Activated gamma-delta T cell treated with Interleukin-2 at 50 U/mL for 16 hours (primary cell): ENCODE results near the gene VDR.

ENCODE experiments used
- DNase-seq: peaks from one replicate; pipeline ENCODE4 v3.0.0-alpha.2; 2020

The VDR gene

GRCh38 chr12:47904713-47905709 lies at the start of gene VDR:
Gene VDR, minus strand, starts transcription at chr12:47904994. Its CDS starts 25,881 bp downstream, at chr12:47879113.
- peak; percentile 52 for DNase-seq

GRCh38 chr12:47954058-47954457 lies 49.3 kb upstream of the VDR start:
- no peak for DNase-seq

DNA sequence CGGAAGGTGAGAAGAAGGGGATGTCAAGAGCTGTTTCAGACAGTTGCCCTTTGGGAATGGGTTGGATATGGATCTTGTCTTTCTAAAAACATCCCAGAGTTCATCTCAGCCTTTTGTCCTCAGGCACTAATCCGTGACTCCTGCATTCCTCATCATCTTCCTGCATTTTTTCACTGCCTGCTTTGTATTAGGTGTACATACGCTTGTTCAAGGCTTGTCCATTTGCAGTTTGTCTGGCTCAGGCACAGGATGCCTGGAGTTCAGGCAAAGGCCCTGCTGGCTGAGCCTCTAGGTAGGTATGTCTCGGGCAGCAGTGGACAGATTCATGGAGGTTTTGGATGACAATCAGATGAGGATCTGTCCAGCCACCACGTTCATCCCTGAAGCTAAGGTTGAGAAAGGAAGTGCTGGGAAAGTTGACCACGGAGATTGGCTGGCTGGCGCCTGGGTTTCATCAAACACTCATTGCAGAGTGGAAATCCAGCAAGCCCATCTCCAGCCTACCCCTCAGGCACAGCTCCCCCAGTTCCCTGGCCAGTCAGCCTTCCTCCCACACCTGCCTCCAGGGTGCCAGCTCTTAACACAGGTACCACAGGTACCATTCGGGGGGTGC lies 46.2 kb upstream of the VDR start:
- no peak for DNase-seq

- peak; percentile 22 for DNase-seq
Observed at GRCh38 chr12:47949441-47950341, 44.9 kb upstream of the VDR start.

- no peak for DNase-seq
Observed at GRCh38 chr12:47947341-47947740, 42.5 kb upstream of the VDR start.

GRCh38 chr12:47946413-47947323 lies 41.9 kb upstream of the VDR start:
- no peak for DNase-seq

GRCh38 chr12:47945341-47945728 lies 40.5 kb upstream of the VDR start:
- no peak for DNase-seq

GRCh38 chr12:47944685-47945340 lies 40.0 kb upstream of the VDR start:
- DNase-seq, result no peak

- DNase-seq, result no peak
Observed at GRCh38 chr12:47943623-47944340, 39.0 kb upstream of the VDR start.

GRCh38 chr12:47942614-47943225 lies 37.9 kb upstream of the VDR start:
- no peak for DNase-seq

- DNase-seq, result peak; percentile 38
Observed at GRCh38 chr12:47941871-47942613, 37.2 kb upstream of the VDR start.

- DNase-seq, result no peak
Observed at GRCh38 chr12:47941475-47941780, 36.6 kb upstream of the VDR start.

DNA sequence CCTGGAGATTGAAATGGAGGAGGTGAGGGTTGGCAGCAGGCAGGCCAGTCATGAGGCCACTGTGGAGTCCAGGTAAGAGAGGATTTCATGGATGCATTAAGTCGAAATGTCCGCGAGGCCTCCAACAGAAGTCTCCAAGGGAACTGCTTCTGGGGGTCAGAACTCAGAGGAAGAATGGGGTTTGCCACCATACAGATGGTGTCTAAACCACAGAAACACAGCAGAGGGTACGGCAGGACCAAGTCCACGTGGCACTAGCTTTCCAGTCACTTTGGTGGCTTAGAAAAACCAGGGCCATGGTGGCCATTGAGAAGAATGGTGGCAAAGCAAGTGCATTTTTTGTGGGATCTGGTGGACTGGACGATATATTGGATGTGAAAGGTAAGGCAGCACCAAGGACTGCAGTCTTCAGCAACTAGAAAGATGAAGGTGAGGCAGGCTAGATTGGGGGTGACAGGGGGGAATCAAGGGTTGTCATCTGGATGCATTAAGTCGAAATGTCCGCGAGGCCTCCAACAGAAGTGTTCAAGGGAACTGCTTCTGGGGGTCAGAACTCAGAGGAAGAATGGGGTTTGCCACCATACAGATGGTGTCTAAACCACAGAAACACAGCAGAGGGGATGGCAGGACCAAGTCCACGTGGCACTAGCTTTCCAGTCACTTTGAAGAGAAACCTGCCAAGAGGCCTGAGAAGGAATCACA lies 36.1 kb upstream of the VDR start:
- no peak for DNase-seq

DNA sequence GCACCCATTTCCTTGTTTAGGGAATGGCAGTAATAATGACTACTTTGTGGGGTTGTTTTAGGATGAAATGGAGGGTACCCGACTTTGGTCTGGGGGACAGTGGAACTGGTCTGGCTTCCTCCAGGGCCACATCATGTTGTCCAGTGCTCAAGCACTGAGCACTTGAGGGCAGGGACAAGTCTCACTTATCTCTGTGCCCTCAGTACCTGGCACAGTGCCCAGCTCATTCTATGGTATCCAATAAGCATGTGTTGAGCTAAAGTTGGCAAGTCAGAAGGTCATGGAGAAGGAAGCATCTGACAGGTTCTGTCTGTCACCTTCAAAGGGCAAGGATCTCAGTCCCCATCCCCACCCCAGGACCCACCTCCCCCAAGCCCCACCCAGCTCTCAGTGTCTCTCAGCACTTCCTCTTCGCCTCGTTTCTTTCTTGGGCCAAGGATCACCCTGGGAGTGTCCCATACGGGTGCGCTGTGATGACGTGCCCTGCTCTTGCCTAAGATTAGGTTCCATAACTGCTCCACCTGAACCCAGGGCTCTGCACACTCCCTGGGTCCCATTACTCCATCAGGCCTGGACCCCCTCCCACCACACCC lies 34.3 kb upstream of the VDR start:
- no peak for DNase-seq

- no peak for DNase-seq
Observed at GRCh38 chr12:47938594-47938993, 33.8 kb upstream of the VDR start.

- no peak for DNase-seq
Observed at GRCh38 chr12:47938093-47938492, 33.3 kb upstream of the VDR start.

DNA sequence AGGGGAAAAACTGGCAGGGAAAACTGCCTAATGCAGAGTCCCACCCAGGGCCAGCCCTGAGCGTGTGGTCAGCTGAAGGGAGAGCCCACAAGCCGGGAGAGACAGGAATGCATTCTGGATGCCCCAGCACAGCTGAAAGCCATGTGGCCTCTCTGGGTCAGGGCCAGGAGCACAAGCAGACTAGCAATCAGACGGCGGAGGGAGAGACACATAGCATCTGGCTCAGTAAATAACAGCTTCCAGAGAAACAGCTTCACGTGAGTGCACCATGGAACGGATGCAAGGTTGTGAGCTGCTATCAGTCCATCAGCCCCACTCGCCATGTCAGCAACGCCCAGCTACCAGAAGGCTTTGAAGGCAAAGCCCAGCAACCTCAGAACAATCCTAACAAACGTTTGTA lies 30.4 kb upstream of the VDR start:
- DNase-seq, result no peak

- no peak for DNase-seq
Observed at GRCh38 chr12:47931187-47931586, 26.4 kb upstream of the VDR start.

- no peak for DNase-seq
Observed at GRCh38 chr12:47930634-47931033, 25.8 kb upstream of the VDR start.
